Measurements from ENCODE around the gene TXLNB.
"Not testable (repeated sequence)": the region's sequence is repeated elsewhere in the genome, so short reads cannot be mapped to it uniquely, and the experiment has no call there.

The TXLNB gene

GRCh38 chr6:139265512-139266190 lies 26.1 kb downstream of the TXLNB start:
- DNase-seq: no peak

DNA sequence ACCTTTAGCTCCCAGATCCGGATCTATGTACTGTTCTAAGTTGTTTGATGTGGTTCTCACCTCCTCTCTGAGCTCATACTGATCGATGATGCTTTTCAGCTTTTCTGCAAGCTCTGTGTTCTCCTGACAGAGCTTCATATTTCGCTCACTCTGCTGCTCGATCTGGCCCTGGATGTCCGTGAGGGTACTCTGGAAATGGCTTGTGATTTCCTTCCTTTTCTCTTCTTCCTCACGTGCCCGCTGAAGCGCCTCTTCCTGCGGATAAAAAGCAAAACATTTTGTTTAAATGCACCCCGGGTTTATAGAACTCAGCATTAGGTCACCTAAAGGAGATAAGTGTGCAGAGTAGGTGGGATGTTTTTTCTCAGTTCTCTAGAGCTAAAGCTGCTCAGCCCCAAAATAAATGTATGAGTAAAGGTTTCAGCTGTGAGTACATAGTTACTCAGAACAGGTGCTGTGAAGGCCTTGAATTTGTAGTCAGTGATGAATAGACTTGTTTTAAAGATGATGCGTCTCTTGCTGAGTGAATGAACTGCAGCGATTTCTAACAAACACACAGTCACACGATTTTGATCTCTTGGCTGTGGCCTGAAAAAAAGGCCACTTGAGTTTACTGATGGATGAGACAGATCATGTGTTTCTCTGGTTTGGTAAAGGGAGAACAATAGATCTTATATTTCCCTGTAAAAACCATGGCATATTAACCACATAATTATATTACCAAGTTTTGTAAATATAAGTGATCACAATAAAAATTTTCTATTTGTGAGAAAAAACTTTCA lies 29.1 kb downstream of the TXLNB start:
- DNase-seq: no peak

DNA sequence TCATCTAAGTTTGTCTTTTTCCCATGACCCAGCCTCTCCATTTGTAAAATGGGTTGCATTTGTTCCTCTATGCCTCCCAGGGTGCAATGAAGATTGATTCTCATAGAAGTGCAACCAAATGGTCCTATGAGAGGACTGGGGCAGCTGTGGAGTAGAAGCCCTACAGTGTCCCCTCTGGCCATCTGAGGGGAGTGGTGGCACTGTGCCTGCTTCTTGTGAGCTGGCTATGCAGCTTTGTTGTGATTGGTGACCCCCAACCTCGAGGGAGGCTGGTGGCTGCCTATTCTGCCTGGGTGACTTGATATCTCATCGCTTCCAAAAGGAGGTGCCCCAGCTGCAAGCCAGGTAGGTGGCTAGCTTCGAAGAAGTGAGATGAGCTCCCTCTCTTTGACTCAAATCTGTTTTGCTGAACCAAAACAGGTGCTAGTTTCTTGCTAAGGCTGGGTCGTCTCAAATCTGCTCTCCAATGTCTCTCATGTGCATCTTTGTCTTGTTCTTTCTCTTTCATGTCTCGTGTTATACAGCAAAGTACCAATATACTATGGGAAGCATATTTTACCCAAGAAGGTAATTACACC lies 33.9 kb downstream of the TXLNB start:
- DNase-seq: no peak

DNA sequence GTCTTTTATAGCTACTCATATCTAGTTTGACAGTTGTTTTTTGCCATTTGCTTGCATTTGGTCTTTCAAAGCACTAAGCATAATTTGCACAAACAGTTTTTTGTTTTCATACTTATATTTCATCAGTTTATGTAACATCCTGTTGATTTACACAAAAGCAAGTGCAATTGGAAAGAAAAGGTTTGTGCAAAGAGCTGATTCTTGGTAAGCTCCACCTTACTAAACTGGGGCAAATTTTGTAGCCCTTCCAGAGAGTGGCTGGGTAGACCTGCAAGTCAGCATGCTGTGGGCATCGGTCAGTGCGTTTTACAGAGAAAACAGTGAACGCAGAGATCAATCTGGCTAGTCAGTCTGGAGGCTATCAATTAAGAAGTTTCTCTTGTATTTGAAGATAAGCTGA lies 34.5 kb downstream of the TXLNB start:
- DNase-seq: no peak

GRCh38 chr6:139256087-139256486 lies 35.7 kb downstream of the TXLNB start:
- no peak for DNase-seq

- DNase-seq: no peak
These were observed 37.6 kb downstream of the TXLNB start for GRCh38 chr6:139254196-139254595.

- no peak for DNase-seq
These were observed 38.1 kb downstream of the TXLNB start for GRCh38 chr6:139253656-139254055.

GRCh38 chr6:139251691-139252390 lies 40.0 kb downstream of the TXLNB start:
- no peak for DNase-seq

GRCh38 chr6:139251045-139251690 lies 40.6 kb downstream of the TXLNB start:
- no peak for DNase-seq

DNA sequence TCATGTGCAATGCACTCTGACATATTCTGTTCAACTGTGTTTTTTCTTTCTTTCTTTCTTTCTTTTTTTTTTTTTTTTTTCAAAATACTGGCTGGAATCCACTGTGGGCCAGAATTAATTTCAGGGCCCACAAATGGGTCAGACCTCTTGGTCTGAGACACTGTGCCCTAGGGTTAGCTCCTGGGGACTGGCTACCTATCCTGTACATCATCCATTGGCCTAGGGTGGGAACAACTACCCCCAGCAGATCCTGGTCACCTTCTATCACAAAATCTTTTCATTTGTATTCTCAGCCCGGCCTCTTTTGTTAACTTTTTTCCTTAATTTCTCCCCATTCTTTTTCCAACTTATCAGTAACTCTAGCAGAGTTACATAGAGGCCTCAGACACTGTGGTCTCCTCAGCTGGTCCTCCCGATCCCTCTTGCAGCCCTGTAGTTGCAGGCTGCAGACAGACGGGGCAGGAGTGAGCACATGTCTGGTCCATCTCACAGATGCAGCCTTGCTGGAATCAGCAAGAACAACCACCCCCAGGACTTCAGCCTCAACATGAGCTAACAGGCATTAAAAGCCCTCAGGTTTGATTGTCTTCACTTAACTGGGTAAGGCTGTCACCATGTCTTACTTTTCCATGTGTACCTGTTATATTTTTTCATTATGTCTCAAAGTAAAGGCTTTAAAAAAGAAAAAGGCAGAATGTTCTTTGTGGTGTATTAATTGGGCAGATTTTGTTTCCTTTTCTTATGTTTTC lies 41.3 kb downstream of the TXLNB start:
- peak in 5 of 14 donors; percentile 4 to 13 (median 7) for DNase-seq

DNA sequence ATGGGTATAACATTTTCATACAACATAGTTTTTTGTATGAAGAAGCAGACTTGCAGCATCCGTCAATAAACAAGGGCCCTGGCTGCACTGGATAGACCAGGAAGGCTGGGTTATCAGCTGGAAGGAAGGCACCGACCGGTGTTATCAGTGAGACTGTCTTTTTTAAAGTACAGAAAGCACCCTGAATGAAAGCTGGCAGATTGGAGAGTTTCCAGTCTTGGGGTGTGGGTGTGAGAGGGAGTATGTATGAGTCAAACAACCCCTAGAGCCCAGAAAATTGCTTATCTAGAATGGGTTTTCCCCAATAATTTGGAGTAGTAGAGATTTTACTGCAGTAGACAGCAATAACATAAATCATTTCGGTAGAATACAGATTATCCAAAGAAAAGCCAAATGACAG lies 42.4 kb downstream of the TXLNB start:
- DNase-seq: no peak

GRCh38 chr6:139248911-139249310 lies 42.9 kb downstream of the TXLNB start:
- no peak for DNase-seq

- DNase-seq: no peak
These were observed 44.2 kb downstream of the TXLNB start for GRCh38 chr6:139247618-139248017.

DNA sequence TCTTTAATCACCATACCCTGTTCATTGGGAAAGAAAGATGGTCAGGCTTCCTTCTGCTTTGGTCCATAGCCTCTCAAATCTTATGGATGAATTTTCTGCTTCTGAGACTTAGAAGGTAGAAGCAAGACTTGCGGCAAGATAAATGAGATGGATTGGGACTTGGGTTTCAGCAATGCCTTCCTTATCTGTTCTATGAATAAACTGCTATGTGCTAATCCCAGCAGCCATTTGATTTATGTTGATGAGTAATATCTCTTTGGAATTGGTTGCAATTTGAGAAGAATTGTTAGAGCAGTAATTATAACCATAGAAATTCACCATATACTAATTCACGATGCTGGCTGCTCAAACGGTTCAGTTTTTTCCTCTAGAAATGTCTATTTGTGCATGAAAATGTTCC lies 48.3 kb downstream of the TXLNB start:
- DNase-seq: no peak

DNA sequence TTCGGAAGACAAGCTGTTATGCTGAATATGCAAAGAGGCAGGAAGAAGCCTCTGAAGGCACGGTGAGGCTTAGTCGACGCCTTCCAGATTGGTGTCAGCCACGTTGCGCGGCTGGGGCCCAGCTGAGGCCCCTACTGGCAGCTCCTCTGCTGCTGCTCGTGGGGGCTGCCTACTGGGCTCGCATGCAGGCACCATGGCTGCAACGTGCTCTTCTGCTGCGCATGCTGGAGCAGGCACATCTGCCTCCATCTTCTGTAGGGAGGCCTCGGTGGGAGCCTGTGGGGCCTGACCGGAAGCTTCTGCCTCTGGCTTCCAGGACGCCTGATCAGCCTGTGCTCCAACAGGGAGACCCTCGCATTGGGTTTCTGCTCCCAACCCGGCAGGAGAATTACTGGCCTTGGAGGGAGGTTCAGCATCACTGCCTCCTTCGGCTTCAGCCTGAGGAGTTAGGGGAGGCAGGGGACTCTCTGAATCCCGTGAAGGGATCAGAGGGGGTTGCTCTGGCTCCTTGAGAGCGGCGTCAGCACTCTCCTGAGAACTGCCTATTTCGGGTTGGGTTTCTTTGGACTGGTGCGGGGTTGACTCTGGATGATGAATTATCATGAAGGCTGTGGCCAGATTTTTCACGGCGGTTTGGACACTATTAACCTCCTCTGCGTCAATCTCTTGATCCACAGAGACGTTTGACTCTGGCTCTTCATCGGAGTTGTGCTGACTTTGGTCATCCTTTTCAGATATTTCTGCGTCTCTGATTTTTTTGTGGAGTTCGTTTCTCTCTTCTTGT lies 49.1 kb downstream of the TXLNB start:
- DNase-seq: no peak

DNA sequence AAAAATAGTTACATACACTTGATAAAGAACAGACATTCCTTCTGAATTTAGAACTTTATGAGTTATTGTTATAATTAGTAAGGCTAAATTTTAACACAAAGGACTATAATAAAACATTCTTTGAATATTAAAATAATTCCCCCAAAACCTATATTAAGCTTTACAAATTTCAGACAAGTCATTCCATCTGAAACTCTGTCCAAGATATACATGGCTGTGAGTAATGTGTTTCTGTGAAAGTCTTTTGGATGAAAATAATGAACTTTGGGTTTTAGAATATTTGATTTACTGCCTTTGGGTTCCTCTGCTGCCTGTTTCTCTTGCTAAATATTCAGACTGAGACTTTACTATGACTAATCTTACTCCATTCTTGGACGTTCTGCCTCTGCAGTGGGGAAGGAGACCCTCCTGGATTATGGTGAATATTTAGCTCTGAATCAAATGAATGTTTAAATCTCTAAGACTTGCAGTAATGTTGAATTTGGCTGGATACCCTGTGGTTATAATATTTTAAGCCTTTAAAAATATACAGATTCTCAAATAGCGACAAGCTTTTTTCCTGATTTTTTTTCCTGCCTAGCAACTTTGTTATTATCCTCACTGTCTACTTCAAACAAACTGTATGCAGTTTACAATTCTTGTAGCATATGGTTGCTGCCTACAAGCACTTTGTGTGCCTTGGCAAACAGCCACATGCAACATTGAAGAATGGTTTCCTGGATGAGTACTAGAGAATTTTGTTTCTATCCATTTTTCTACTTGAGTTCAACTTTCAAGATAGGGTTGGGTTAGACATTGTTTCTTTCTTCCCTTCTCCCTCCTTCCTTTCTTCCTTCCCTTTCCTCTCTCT lies 51.4 kb downstream of the TXLNB start:
- DNase-seq: no peak

GRCh38 chr6:139239064-139239463 lies 52.7 kb downstream of the TXLNB start:
- DNase-seq: no peak

DNA sequence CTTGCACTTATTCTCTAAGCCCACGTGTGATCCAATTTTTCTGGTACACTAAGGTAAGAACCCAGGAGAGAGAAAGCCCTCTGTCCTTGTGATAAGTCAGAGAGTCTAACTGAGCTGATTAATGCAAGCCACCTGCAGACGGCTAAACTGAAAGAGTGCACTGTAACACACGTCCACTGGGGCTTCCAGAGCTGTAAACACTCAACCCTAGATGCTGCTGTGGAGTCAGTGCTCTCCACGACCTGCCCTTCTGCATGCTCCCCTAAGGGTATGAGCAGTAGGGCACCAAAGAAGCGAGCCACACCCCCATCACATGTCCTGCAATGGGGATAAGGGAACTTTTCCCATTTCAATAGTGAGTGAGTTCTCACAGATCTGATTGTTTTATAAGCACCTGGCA lies 55.7 kb downstream of the TXLNB start:
- DNase-seq: no peak

DNA sequence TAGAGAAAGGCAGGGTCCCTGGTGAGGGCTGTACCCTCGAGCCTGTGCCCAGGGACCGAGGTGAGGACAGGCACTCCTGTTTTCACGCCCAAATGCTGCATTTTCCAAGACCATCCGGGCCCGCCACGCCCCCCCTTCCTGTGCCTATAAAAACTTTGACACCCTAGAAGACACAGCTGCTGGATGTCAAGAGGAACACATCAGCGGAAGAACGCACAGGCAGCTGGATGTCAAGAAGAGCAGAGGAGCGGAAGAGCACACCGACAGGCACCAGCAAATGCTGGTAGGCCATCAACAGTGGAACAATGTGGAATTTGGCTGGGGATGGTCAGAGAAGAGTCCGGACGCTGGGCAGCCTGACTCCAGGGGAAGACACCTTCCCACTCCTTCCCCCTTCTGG lies 56.1 kb downstream of the TXLNB start:
- DNase-seq: no peak

GRCh38 chr6:139234193-139234592 lies 57.6 kb downstream of the TXLNB start:
- not testable (repeated sequence) for DNase-seq

All from C1 segment of cervical spinal cord (tissue), 14 donors.